OCI-LY3 (cell line): Measurements from ENCODE around the gene CEP20.

Experiments
- H2AFZ ChIP-seq: fragments of 200-600, 300-600 bp; shearing (Covaris generic); 2 replicates; pipeline ENCODE4 v1.6.0; 2014; ENCODE audit warnings: antibody characterized with exemption, low read depth, low read length
- H3K27ac ChIP-seq: fragments of 200-600, 300-600 bp; sonication (generic); 2 replicates; pipeline ENCODE4 v1.5.1; 2014; ENCODE audit warnings: mild to moderate bottlenecking, low read length, moderate library complexity, mixed read lengths
- H3K27me3 ChIP-seq: fragments of 200-600, 300-600 bp; sonication (generic); 2 replicates; pipeline ENCODE4 v1.6.1; 2014; ENCODE audit warnings: low read depth, low read length, mixed read lengths
- H3K36me3 ChIP-seq: fragments of 200-600, 300-600 bp; sonication (generic); replicated peaks from 2 replicates; pipeline ENCODE3; 2014; ENCODE audit warnings: low read depth, low read length, mixed read lengths
- H3K4me1 ChIP-seq: fragments of 300-600, 200-600 bp; sonication (generic); 2 replicates; pipeline ENCODE4 v1.6.1; 2014; ENCODE audit warnings: low read length, mixed read lengths
- H3K4me2 ChIP-seq: fragments of 200-600, 300-600 bp; sonication (generic); 2 replicates; pipeline ENCODE4 v1.6.1; 2014; ENCODE audit warnings: low read length, mixed read lengths
- H3K4me3 ChIP-seq: fragments of 300-600, 200-600 bp; sonication (generic); 2 replicates; pipeline ENCODE4 v1.5.1; 2014; ENCODE audit warnings: antibody characterized with exemption, mild to moderate bottlenecking, low read length, moderate library complexity
- H3K79me2 ChIP-seq: fragments of 300-600, 200-600 bp; shearing (Covaris generic); 2 replicates; pipeline ENCODE4 v1.6.1; 2014; ENCODE audit warnings: mild to moderate bottlenecking, low read length, mixed read lengths
- H3K9ac ChIP-seq: fragments of 300-600, 200-600 bp; shearing (Covaris generic); 2 replicates; pipeline ENCODE4 v1.6.0; 2014; ENCODE audit warnings: mild to moderate bottlenecking, low read length, moderate library complexity
- H3K9me3 ChIP-seq: fragments of 200-600, 300-600 bp; shearing (Covaris generic); 2 replicates; pipeline ENCODE4 v1.6.1; 2014; ENCODE audit warnings: low read length, mixed read lengths; ENCODE audit not compliant: insufficient read depth
- H4K20me1 ChIP-seq: fragments of 200-600, 300-600 bp; sonication (generic); 2 replicates; pipeline ENCODE4 v1.6.1; 2016; ENCODE audit warnings: low read length, mixed read lengths; ENCODE audit not compliant: insufficient read depth
- CTCF ChIP-seq: fragments of 200-600, 300-600 bp; sonication (generic); IDR thresholded peaks from 2 replicates; pipeline ENCODE4 v1.5.1; 2014; ENCODE audit warnings: antibody characterized with exemption, low read length, low read depth
- EZH2phosphoT487 ChIP-seq: fragments of 200-600 bp; shearing (Covaris generic); IDR thresholded peaks from 2 replicates; pipeline ENCODE4 v1.6.1; 2018; ENCODE audit warnings: antibody characterized with exemption, mixed run types, low read depth

CEP20 gene

GRCh38 chr16:15898654-15899053, 10.3 kb upstream of the CEP20 start:
- Histone ChIP-seq H3K9me3 (no peaks in the 10 kb centered on the region), H3K27me3 (no peaks in the 10 kb centered on the region), H3K4me3 (peak overlapping the region; percentile 73; the same call in 1 of the 2 replicates), H2AFZ (peak overlapping the region; percentile 87; the same call in 1 of the 2 replicates), H3K79me2 (no peaks in the 10 kb centered on the region), H3K36me3 (no peaks in the 10 kb centered on the region), H3K27ac (peak overlapping the region; percentile 89), H3K9ac (peak overlapping the region; percentile 27; the same call in 1 of the 2 replicates), H3K4me1 (peaks cover 49% of the 10 kb centered on the region), H4K20me1 (no peaks in the 10 kb centered on the region), H3K4me2 (peak overlapping the region; percentile 88)
- TF ChIP-seq EZH2phosphoT487, result no peak
- no peak for TF ChIP-seq CTCF

GRCh38 chr16:15897834-15898254, 9.4 kb upstream of the CEP20 start:
- Histone ChIP-seq H3K4me3 (peak overlapping the region; percentile 73), H4K20me1 (no peaks in the 10 kb centered on the region), H3K36me3 (no peaks in the 10 kb centered on the region), H3K27ac (peak overlapping the region; percentile 89), H2AFZ (peak overlapping the region; percentile 87), H3K9me3 (no peaks in the 10 kb centered on the region), H3K4me1 (peaks cover 49% of the 10 kb centered on the region), H3K79me2 (no peaks in the 10 kb centered on the region), H3K27me3 (no peaks in the 10 kb centered on the region), H3K9ac (peak overlapping the region; percentile 71), H3K4me2 (peak overlapping the region; percentile 88)
- TF ChIP-seq CTCF (no peak), EZH2phosphoT487 (no peak)

GRCh38 chr16:15897121-15897780, 8.8 kb upstream of the CEP20 start:
- peaks cover 49% of the 10 kb centered on the region for H3K4me1 ChIP-seq
- TF ChIP-seq CTCF, result no peak
- TF ChIP-seq EZH2phosphoT487, result no peak
- H3K9me3 ChIP-seq, result no peaks in the 10 kb centered on the region
- H3K9ac ChIP-seq, result peak overlapping the region; percentile 71
- peak overlapping the region; percentile 73 for H3K4me3 ChIP-seq
- H2AFZ ChIP-seq, result peak overlapping the region; percentile 67
- no peaks in the 10 kb centered on the region for H3K27me3 ChIP-seq
- no peaks in the 10 kb centered on the region for H3K79me2 ChIP-seq
- H3K36me3 ChIP-seq, result no peaks in the 10 kb centered on the region
- peak overlapping the region; percentile 89 for H3K27ac ChIP-seq
- peak overlapping the region; percentile 88 for H3K4me2 ChIP-seq
- H4K20me1 ChIP-seq, result no peaks in the 10 kb centered on the region

GRCh38 chr16:15894571-15895374, 6.4 kb upstream of the CEP20 start:
- Histone ChIP-seq H4K20me1 (no peaks in the 10 kb centered on the region), H3K4me3 (no peak overlapping the region), H3K4me1 (peaks cover 33% of the 10 kb centered on the region), H3K9ac (no peak overlapping the region), H2AFZ (no peak overlapping the region), H3K27me3 (no peaks in the 10 kb centered on the region), H3K36me3 (no peaks in the 10 kb centered on the region), H3K4me2 (no peak overlapping the region), H3K79me2 (no peaks in the 10 kb centered on the region), H3K27ac (no peak overlapping the region), H3K9me3 (no peaks in the 10 kb centered on the region)
- TF ChIP-seq EZH2phosphoT487, result no peak
- no peak for TF ChIP-seq CTCF
